Measurements from ENCODE around the gene LARP6. TPM values are rescaled to one million over a fixed set of nuclear protein-coding genes. Genes with fewer than 3 reads are reported as not detected.
"Not testable (repeated sequence)": the region's sequence is repeated elsewhere in the genome, so short reads cannot be mapped to it uniquely, and the experiment has no call there.

LARP6 gene
- total and polyA plus RNA-seq, 2 donors (not counting 1 experiment from before 2014, with no cell fraction given): not detected

DNA sequence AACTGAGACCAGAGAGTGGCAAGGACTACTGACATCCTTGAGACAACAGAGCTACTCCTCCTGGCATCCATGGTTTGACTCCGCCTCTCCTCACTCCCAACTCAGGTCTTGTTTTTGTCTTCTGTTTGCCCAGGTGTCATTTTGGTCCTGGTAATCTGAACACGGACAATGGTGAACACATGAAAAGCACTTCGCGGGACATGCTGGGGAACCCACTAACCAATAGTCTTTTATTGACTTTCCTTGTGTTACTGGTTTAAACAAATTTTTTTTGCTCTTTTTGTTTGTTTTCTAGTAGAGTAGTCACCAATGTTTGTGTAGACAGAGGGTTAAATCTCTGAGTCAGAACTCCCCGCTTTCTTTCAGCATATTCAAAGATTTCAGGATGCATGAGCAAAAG lies 38.4 kb downstream of the LARP6 start:
- 100% methylated on average over 2 of the region's 5 CpGs for WGBS (ENCODE audit: insufficient coverage)

GRCh38 chr15:70815011-70815410 lies 38.9 kb downstream of the LARP6 start:
- CTCF ChIA-PET; H3K4me3 Mint-ChIP-seq; H3K9ac ChIP-seq (ENCODE audit: low read length); intact Hi-C loops (cut with micrococcal nuclease); H3K27me3 ChIP-seq (replicated peaks in 1 of 4; ENCODE audit: control extremely low read depth in 1 of 4, control insufficient read depth in 3 of 4, insufficient read depth in 4 of 4, low read length in 3 of 4); H3K27ac ChIP-seq (ENCODE audit: low read length in 2 of 2); H3K27ac Mint-ChIP-seq; ATAC-seq (ENCODE audit: low read depth); H3K4me3 ChIP-seq (ENCODE audit: control extremely low read depth in 1 of 5, extremely low read depth in 1 of 5, insufficient read depth in 1 of 5, low read depth in 2 of 5, low read length in 4 of 5); H3K36me3 ChIP-seq (replicated peaks in 1 of 2; ENCODE audit: control extremely low read depth in 1 of 2, control insufficient read depth in 1 of 2, extremely low read depth in 1 of 2, insufficient read depth in 2 of 2, low read length in 1 of 2); H3K9me3 Mint-ChIP-seq (ENCODE audit: insufficient read depth); H3K4me1 Mint-ChIP-seq; H4K20me1 ChIP-seq (ENCODE audit: control insufficient read depth, insufficient read depth, low read length, poor library complexity, severe bottlenecking); H2AFZ ChIP-seq (ENCODE audit: insufficient read depth, low read depth, low read length, poor library complexity, severe bottlenecking); POLR2A ChIA-PET; H3K9me3 ChIP-seq (ENCODE audit: control extremely low read depth in 1 of 3, control insufficient read depth in 2 of 3, insufficient read depth in 1 of 3, low read length in 2 of 3); H3K4me1 ChIP-seq (ENCODE audit: control insufficient read depth in 2 of 2, insufficient read depth in 2 of 2, low read length in 2 of 2); H3K4me2 ChIP-seq (replicated peaks; ENCODE audit: low read depth, low read length, poor library complexity, severe bottlenecking); DNase-seq; H3K79me2 ChIP-seq (ENCODE audit: control insufficient read depth, insufficient read depth, low read length): not testable (repeated sequence)
- 100% methylated on average over 1 of the region's 4 CpGs for WGBS (ENCODE audit: insufficient coverage)
- peaks cover 12% of the 10 kb centered on the region for H3K27me3 Mint-ChIP-seq

More for the DNA sequence above, 38.4 kb downstream of the LARP6 start:
- H3K9me3 ChIP-seq (ENCODE audit: control extremely low read depth in 1 of 3, control insufficient read depth in 2 of 3, insufficient read depth in 1 of 3, low read length in 2 of 3): peaks cover 0 to 9% (median 0%) of the 10 kb centered on the region in 3 donors
- TF ChIP-seq EZH2 (IDR thresholded peaks at IDR 0.05; ENCODE audit: borderline replicate concordance, insufficient read depth, low read depth, low read length, poor library complexity, severe bottlenecking): no peak
- TF ChIP-seq CTCF (IDR thresholded peaks at IDR 0.05): no peak
- no peak overlapping the region for H3K4me3 ChIP-seq (ENCODE audit: control extremely low read depth in 1 of 5, extremely low read depth in 1 of 5, insufficient read depth in 1 of 5, low read depth in 2 of 5, low read length in 4 of 5)
- ChIA-PET CTCF (no interaction called here), POLR2A (no interaction called here)
- Mint-ChIP-seq H3K9me3 (ENCODE audit: insufficient read depth) (peaks cover 3% of the 10 kb centered on the region), H3K4me3 (no peak overlapping the region), H3K27me3 (peaks cover 9% of the 10 kb centered on the region), H3K27ac (no peak overlapping the region), H3K4me1 (peaks cover 3% of the 10 kb centered on the region)
- H3K4me1 ChIP-seq (ENCODE audit: control insufficient read depth in 2 of 2, insufficient read depth in 2 of 2, low read length in 2 of 2): peaks cover 0 to 3% of the 10 kb centered on the region in 2 donors
- H3K79me2 ChIP-seq (ENCODE audit: control insufficient read depth, insufficient read depth, low read length): no peaks in the 10 kb centered on the region
- H3K27me3 ChIP-seq (replicated peaks in 1 of 4; ENCODE audit: control extremely low read depth in 1 of 4, control insufficient read depth in 3 of 4, insufficient read depth in 4 of 4, low read length in 3 of 4): peaks cover 0 to 4% (median 2%) of the 10 kb centered on the region in 4 experiments
- no peak overlapping the region for H2AFZ ChIP-seq (ENCODE audit: insufficient read depth, low read depth, low read length, poor library complexity, severe bottlenecking)
- H3K4me2 ChIP-seq (replicated peaks; ENCODE audit: low read depth, low read length, poor library complexity, severe bottlenecking): no peak overlapping the region
- ATAC-seq (ENCODE audit: low read depth): no peak
- no peak overlapping the region for H3K27ac ChIP-seq (ENCODE audit: low read length in 2 of 2)
- DNase-seq: no peak
- no peaks in the 10 kb centered on the region for H3K36me3 ChIP-seq (replicated peaks in 1 of 2; ENCODE audit: control extremely low read depth in 1 of 2, control insufficient read depth in 1 of 2, extremely low read depth in 1 of 2, insufficient read depth in 2 of 2, low read length in 1 of 2)
- intact Hi-C loops (cut with micrococcal nuclease): no loop called here
- H3K9ac ChIP-seq (ENCODE audit: low read length): no peak overlapping the region
- no peaks in the 10 kb centered on the region for H4K20me1 ChIP-seq (ENCODE audit: control insufficient read depth, insufficient read depth, low read length, poor library complexity, severe bottlenecking)
